ENCODE measurements around the gene GLI3. TPM values are rescaled to one million over a fixed set of nuclear protein-coding genes. Genes with fewer than 3 reads are reported as not detected.
A peak's percentile ranks its signal among the peaks of the same experiment; 100 is the strongest.

Gene GLI3
- total and polyA plus RNA-seq, 8 donors, result 0.29 to 7.0 (median 2.3) TPM

DNA sequence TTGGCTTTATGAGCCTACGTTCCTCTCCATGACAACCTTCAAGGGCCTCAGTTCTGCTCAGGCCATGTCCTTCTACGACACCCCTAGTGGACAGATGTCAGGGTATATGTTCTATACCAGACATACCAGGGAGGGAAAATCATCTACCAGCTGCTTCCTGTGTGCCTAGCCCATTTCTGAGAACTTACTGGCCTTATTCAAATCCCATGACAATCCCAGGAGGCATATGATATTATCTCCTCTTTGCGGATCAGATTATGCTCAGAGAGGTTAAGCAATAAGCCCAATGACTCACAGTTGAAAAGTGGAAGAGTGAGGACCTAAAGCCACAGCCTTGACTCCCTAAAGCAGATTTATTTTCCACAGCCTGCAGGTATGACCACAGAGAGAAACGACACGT, 139.3 kb downstream of the GLI3 start:
- intact Hi-C loops (cut with DNase I; ENCODE audit: low total_unique reads), result no loop called here
- WGBS, 5 donors, result 86 to 89% (median 87%) methylated on average over 5 of the region's 5 CpGs
- H3K4me3 ChIP-seq, result no peak overlapping the region
- TF ChIP-seq POLR2A (IDR thresholded peaks at IDR 0.05), result no peak
- TF ChIP-seq, protein P1, sequence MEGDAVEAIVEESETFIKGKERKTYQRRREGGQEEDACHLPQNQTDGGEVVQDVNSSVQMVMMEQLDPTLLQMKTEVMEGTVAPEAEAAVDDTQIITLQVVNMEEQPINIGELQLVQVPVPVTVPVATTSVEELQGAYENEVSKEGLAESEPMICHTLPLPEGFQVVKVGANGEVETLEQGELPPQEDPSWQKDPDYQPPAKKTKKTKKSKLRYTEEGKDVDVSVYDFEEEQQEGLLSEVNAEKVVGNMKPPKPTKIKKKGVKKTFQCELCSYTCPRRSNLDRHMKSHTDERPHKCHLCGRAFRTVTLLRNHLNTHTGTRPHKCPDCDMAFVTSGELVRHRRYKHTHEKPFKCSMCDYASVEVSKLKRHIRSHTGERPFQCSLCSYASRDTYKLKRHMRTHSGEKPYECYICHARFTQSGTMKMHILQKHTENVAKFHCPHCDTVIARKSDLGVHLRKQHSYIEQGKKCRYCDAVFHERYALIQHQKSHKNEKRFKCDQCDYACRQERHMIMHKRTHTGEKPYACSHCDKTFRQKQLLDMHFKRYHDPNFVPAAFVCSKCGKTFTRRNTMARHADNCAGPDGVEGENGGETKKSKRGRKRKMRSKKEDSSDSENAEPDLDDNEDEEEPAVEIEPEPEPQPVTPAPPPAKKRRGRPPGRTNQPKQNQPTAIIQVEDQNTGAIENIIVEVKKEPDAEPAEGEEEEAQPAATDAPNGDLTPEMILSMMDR (IDR thresholded peaks at IDR 0.05), result peak in 1 of 7 experiments; percentile 7
- no peaks in the 10 kb centered on the region for H3K27me3 ChIP-seq
- H3K9me3 ChIP-seq, result no peaks in the 10 kb centered on the region
- peak overlapping the region in 3 of 5 donors; percentile 52 to 59 (median 56) for H3K27ac ChIP-seq
- DNase-seq, result peak in 1 of 2 donors; percentile 40
- peaks cover 17 to 34% (median 22%) of the 10 kb centered on the region in 4 donors for H3K4me1 ChIP-seq
- H3K36me3 ChIP-seq, result no peaks in the 10 kb centered on the region

DNA sequence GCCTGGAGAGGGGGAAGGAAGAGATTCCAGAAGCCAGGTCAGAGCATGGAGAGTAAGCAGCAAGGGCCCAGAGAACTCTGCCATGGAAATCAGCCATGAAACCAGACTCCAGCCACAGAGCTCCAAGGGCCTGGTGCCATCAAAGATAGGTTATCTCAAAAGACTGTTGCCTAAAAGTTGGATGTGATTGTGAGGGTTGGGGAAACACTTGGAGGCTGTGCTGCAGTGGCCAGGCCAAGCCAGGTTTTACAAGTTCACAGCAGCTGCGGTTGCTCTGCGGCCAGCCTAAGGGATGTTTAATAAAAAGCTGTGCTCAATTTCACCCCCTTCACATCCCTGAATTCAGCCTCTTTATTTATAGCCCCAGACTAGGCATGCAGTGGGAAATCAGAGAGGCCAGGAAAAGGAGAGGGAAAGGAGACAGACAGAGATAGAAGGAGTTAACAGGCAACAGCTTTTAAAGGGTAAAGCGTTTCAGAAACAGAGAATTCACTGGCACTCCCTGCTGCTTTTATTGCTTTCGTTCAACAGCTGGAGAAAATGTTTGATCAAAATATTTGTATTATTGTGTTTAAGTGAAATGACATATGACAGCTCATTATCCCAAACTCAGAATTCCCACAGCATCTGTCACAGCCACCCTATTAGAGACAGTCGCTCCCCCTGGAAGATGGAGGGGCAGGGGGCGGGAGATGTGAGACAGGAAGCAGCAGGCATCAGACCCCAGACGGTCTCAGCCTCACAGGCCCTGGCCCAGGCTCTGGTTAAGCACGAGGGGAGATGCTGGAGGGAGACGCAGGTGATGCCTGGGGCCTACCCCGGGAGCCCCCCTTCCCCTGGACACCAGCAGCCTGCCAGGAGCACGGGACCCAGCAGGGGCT, 140.1 kb downstream of the GLI3 start:
- Histone ChIP-seq H3K4me3 (no peak overlapping the region), H3K36me3 (no peaks in the 10 kb centered on the region), H3K4me1 (peaks cover 22 to 42% (median 28%) of the 10 kb centered on the region in 4 donors), H3K27ac (peak overlapping the region in 3 of 5 donors; percentile 52 to 59 (median 56)), H3K9me3 (no peaks in the 10 kb centered on the region), H3K27me3 (no peaks in the 10 kb centered on the region)
- DNase-seq, result peak; percentile 42 to 71
- intact Hi-C loops (cut with DNase I; ENCODE audit: low total_unique reads), result no loop called here
- WGBS, 5 donors, result 48 to 60% (median 54%) methylated on average over 11 of the region's 11 CpGs
- TF ChIP-seq EP300 (IDR thresholded peaks at IDR 0.05) (no peak), POLR2AphosphoS5 (IDR thresholded peaks at IDR 0.05) (peak in 2 of 3 donors; percentile 15 to 48)

DNA sequence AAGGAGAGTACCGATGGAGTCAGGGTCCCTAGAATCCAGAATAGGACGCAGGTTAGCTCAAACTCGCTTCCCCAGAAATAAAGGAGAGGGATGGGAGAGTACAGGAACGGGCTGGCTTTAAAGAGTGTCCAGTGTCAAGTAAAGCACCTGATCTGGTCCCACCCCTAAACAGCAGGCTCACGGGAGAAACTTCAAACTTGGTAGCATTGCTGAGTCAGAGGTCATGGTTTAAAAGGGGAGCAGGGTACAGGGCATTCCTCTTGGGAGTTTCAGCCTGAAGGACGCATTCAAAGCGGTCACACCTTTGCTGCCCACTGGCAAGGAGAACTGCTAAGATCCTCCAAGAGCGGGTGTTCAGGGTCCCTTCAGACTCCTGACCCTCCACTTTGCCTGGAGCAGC, 140.7 kb downstream of the GLI3 start:
- H3K27me3 ChIP-seq, result no peaks in the 10 kb centered on the region
- WGBS, 5 donors, result 63 to 78% (median 75%) methylated on average over 8 of the region's 8 CpGs
- intact Hi-C loops (cut with DNase I; ENCODE audit: low total_unique reads), result no loop called here
- no peak overlapping the region for H3K4me3 ChIP-seq
- no peak for DNase-seq
- no peaks in the 10 kb centered on the region for H3K9me3 ChIP-seq
- peaks cover 29 to 49% (median 35%) of the 10 kb centered on the region in 4 donors for H3K4me1 ChIP-seq
- peak overlapping the region in 3 of 5 donors; percentile 52 to 59 (median 56) for H3K27ac ChIP-seq
- H3K36me3 ChIP-seq, result no peaks in the 10 kb centered on the region
- TF ChIP-seq, protein P1 (IDR thresholded peaks at IDR 0.05), result no peak
- TF ChIP-seq POLR2A (IDR thresholded peaks at IDR 0.05) (no peak), EP300 (IDR thresholded peaks at IDR 0.05) (no peak), POLR2AphosphoS5 (IDR thresholded peaks at IDR 0.05) (no peak)

DNA sequence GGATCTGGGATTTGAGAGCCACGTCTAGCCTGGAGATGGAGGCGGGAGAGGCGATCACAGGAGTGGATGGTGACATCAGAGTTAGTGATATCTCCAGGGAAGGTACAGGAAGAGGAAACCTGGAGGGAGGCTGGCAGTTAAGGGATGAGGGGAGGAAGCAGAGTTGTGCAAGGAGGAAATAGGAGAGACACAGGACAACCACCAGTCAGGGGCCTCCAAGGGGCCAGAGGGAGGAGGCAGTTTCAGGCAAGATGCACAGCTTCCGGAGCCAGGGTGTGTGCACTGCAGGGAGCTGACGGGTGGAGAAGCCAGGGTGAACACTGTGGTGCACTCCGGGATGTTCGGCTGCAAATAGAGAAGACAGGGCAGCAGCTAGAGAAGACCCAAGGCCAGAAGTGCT, 141.2 kb downstream of the GLI3 start:
- H3K9me3 ChIP-seq, result no peaks in the 10 kb centered on the region
- intact Hi-C loops (cut with DNase I; ENCODE audit: low total_unique reads), result no loop called here
- no peak for DNase-seq

More for the DNA sequence above, 141.2 kb downstream of the GLI3 start:
- no peaks in the 10 kb centered on the region for H3K27me3 ChIP-seq
- peak overlapping the region in 1 of 5 donors; percentile 52 for H3K27ac ChIP-seq
- no peak overlapping the region for H3K4me3 ChIP-seq
- TF ChIP-seq EP300 (IDR thresholded peaks at IDR 0.05), result no peak
- no peak for TF ChIP-seq POLR2AphosphoS5 (IDR thresholded peaks at IDR 0.05)
- TF ChIP-seq, protein P1 (IDR thresholded peaks at IDR 0.05), result no peak
- no peaks in the 10 kb centered on the region for H3K36me3 ChIP-seq
- WGBS, 5 donors, result 82 to 91% (median 88%) methylated on average over 7 of the region's 7 CpGs
- peaks cover 34 to 53% (median 40%) of the 10 kb centered on the region in 4 donors for H3K4me1 ChIP-seq

Measured in stomach (tissue), 9 donors.